Activated T-cell treated with anti-CD3 and anti-CD28 coated beads, Interleukin-2, amount 50 U/mL, for 24 hours (primary cell): ENCODE data around the gene INTS12.
"Not testable (repeated sequence)": the region's sequence is repeated elsewhere in the genome, so short reads cannot be mapped to it uniquely, and the experiment has no call there.

ENCODE experiments used
- DNase-seq: peaks from one replicate; pipeline ENCODE4 v3.0.0-alpha.2; 2020
- H3K27ac Mint-ChIP-seq: 2 replicates; pipeline ENCODE4 v1.8.0; 2020; ENCODE audit warnings: mild to moderate bottlenecking, mixed read lengths
- H3K27me3 Mint-ChIP-seq: 2 replicates; pipeline ENCODE4 v1.8.0; 2020; ENCODE audit warnings: mixed read lengths
- H3K36me3 Mint-ChIP-seq: 2 replicates; pipeline ENCODE4 v1.8.0; 2020; ENCODE audit warnings: low read depth, mixed read lengths
- H3K4me1 Mint-ChIP-seq: 2 replicates; pipeline ENCODE4 v1.8.0; 2020; ENCODE audit warnings: low read depth, mixed read lengths
- H3K4me3 Mint-ChIP-seq: 2 replicates; pipeline ENCODE4 v1.8.0; 2020; ENCODE audit warnings: mild to moderate bottlenecking, moderate library complexity, mixed read lengths
- H3K9me3 Mint-ChIP-seq: 2 replicates; pipeline ENCODE4 v1.8.0; 2020; ENCODE audit warnings: mixed read lengths

The INTS12 gene

GRCh38 chr4:105710678-105711077 lies 2.2 kb upstream of the INTS12 start:
- Mint-ChIP-seq H3K4me3 (no peak overlapping the region), H3K27me3 (no peaks in the 10 kb centered on the region), H3K36me3 (peaks cover 27% of the 10 kb centered on the region), H3K9me3 (no peaks in the 10 kb centered on the region), H3K4me1 (peaks cover 32% of the 10 kb centered on the region), H3K27ac (no peak overlapping the region)
- DNase-seq = no peak

GRCh38 chr4:105710012-105710600 lies 1.6 kb upstream of the INTS12 start:
- no peak overlapping the region for H3K27ac Mint-ChIP-seq
- DNase-seq = no peak
- H3K36me3 Mint-ChIP-seq = peaks cover 31% of the 10 kb centered on the region
- no peaks in the 10 kb centered on the region for H3K27me3 Mint-ChIP-seq
- H3K4me3 Mint-ChIP-seq = peak overlapping the region; percentile 99
- no peaks in the 10 kb centered on the region for H3K9me3 Mint-ChIP-seq
- peaks cover 34% of the 10 kb centered on the region for H3K4me1 Mint-ChIP-seq

- Mint-ChIP-seq H3K4me1 (peaks cover 34% of the 10 kb centered on the region), H3K27me3 (no peaks in the 10 kb centered on the region), H3K4me3 (peak overlapping the region; percentile 99), H3K36me3 (peaks cover 31% of the 10 kb centered on the region), H3K9me3 (no peaks in the 10 kb centered on the region), H3K27ac (peak overlapping the region; percentile 98)
- DNase-seq = no peak
These were observed 577 bp upstream of the INTS12 start for GRCh38 chr4:105709081-105709450.

GRCh38 chr4:105707782-105708180 lies 708 bp downstream of the INTS12 start:
- Mint-ChIP-seq H3K4me1 (peaks cover 34% of the 10 kb centered on the region), H3K27ac (peak overlapping the region; percentile 98), H3K4me3 (peak overlapping the region; percentile 99), H3K27me3 (no peaks in the 10 kb centered on the region), H3K36me3 (peaks cover 31% of the 10 kb centered on the region), H3K9me3 (no peaks in the 10 kb centered on the region)
- no peak for DNase-seq

GRCh38 chr4:105698607-105699006 lies 9.9 kb downstream of the INTS12 start:
- Mint-ChIP-seq H3K27me3 (no peaks in the 10 kb centered on the region), H3K4me3 (no peak overlapping the region), H3K36me3 (peaks cover 63% of the 10 kb centered on the region), H3K27ac (no peak overlapping the region), H3K4me1 (peaks cover 10% of the 10 kb centered on the region), H3K9me3 (no peaks in the 10 kb centered on the region)
- no peak for DNase-seq

- not testable (repeated sequence) for H3K4me1 Mint-ChIP-seq, H3K27ac Mint-ChIP-seq
- H3K36me3 Mint-ChIP-seq = peaks cover 80% of the 10 kb centered on the region
These were observed 12.7 kb downstream of the INTS12 start for GRCh38 chr4:105695832-105696231.

GRCh38 chr4:105694812-105695211 lies 13.7 kb downstream of the INTS12 start:
- not testable (repeated sequence) for H3K4me3 Mint-ChIP-seq, H3K27ac Mint-ChIP-seq, H3K27me3 Mint-ChIP-seq, H3K9me3 Mint-ChIP-seq, DNase-seq, H3K4me1 Mint-ChIP-seq
- H3K36me3 Mint-ChIP-seq = peaks cover 84% of the 10 kb centered on the region

More at GRCh38 chr4:105695832-105696231, 12.7 kb downstream of the INTS12 start:
- H3K4me3 Mint-ChIP-seq, H3K9me3 Mint-ChIP-seq, H3K27me3 Mint-ChIP-seq, DNase-seq: not testable (repeated sequence)

GRCh38 chr4:105686571-105686970 lies 21.9 kb downstream of the INTS12 start:
- Mint-ChIP-seq H3K4me3 (no peak overlapping the region), H3K27ac (no peak overlapping the region), H3K27me3 (no peaks in the 10 kb centered on the region), H3K36me3 (peaks cover 83% of the 10 kb centered on the region), H3K9me3 (no peaks in the 10 kb centered on the region), H3K4me1 (no peaks in the 10 kb centered on the region)
- no peak for DNase-seq

GRCh38 chr4:105683038-105683437 lies 25.5 kb downstream of the INTS12 start:
- no peak for DNase-seq
- H3K36me3 Mint-ChIP-seq = peaks cover 58% of the 10 kb centered on the region
- H3K9me3 Mint-ChIP-seq = no peaks in the 10 kb centered on the region
- H3K4me1 Mint-ChIP-seq = no peaks in the 10 kb centered on the region
- H3K4me3 Mint-ChIP-seq = no peak overlapping the region
- no peak overlapping the region for H3K27ac Mint-ChIP-seq
- no peaks in the 10 kb centered on the region for H3K27me3 Mint-ChIP-seq

GRCh38 chr4:105679186-105679585 lies 29.3 kb downstream of the INTS12 start:
- Mint-ChIP-seq H3K4me1 (no peaks in the 10 kb centered on the region), H3K27ac (no peak overlapping the region), H3K27me3 (peaks cover 3% of the 10 kb centered on the region), H3K9me3 (no peaks in the 10 kb centered on the region), H3K4me3 (no peak overlapping the region), H3K36me3 (peaks cover 31% of the 10 kb centered on the region)
- no peak for DNase-seq

GRCh38 chr4:105677709-105678108 lies 30.8 kb downstream of the INTS12 start:
- DNase-seq = no peak
- no peaks in the 10 kb centered on the region for H3K4me1 Mint-ChIP-seq
- no peak overlapping the region for H3K27ac Mint-ChIP-seq
- peaks cover 17% of the 10 kb centered on the region for H3K36me3 Mint-ChIP-seq
- H3K27me3 Mint-ChIP-seq = peaks cover 3% of the 10 kb centered on the region
- no peaks in the 10 kb centered on the region for H3K9me3 Mint-ChIP-seq
- H3K4me3 Mint-ChIP-seq = no peak overlapping the region

GRCh38 chr4:105674011-105674410 lies 34.5 kb downstream of the INTS12 start:
- DNase-seq = no peak
- peaks cover 9% of the 10 kb centered on the region for H3K27me3 Mint-ChIP-seq
- no peak overlapping the region for H3K27ac Mint-ChIP-seq

GRCh38 chr4:105671301-105671700 lies 37.2 kb downstream of the INTS12 start:
- no peaks in the 10 kb centered on the region for H3K4me1 Mint-ChIP-seq
- peaks cover 14% of the 10 kb centered on the region for H3K27me3 Mint-ChIP-seq
- H3K36me3 Mint-ChIP-seq = no peaks in the 10 kb centered on the region
- no peak for DNase-seq
- no peaks in the 10 kb centered on the region for H3K9me3 Mint-ChIP-seq
- no peak overlapping the region for H3K4me3 Mint-ChIP-seq
- H3K27ac Mint-ChIP-seq = no peak overlapping the region

More at GRCh38 chr4:105674011-105674410, 34.5 kb downstream of the INTS12 start:
- no peak overlapping the region for H3K4me3 Mint-ChIP-seq
- H3K36me3 Mint-ChIP-seq = no peaks in the 10 kb centered on the region
- no peaks in the 10 kb centered on the region for H3K4me1 Mint-ChIP-seq
- no peaks in the 10 kb centered on the region for H3K9me3 Mint-ChIP-seq

GRCh38 chr4:105670684-105671083 lies 37.8 kb downstream of the INTS12 start:
- no peaks in the 10 kb centered on the region for H3K4me1 Mint-ChIP-seq
- no peaks in the 10 kb centered on the region for H3K36me3 Mint-ChIP-seq
- no peak for DNase-seq
- H3K27me3 Mint-ChIP-seq = peaks cover 16% of the 10 kb centered on the region
- H3K4me3 Mint-ChIP-seq = no peak overlapping the region
- no peak overlapping the region for H3K27ac Mint-ChIP-seq
- H3K9me3 Mint-ChIP-seq = no peaks in the 10 kb centered on the region

GRCh38 chr4:105666693-105667092 lies 41.8 kb downstream of the INTS12 start:
- Mint-ChIP-seq H3K27ac (no peak overlapping the region), H3K36me3 (no peaks in the 10 kb centered on the region), H3K27me3 (peaks cover 14% of the 10 kb centered on the region), H3K9me3 (no peaks in the 10 kb centered on the region), H3K4me1 (no peaks in the 10 kb centered on the region), H3K4me3 (no peak overlapping the region)
- no peak for DNase-seq
